DOHH2 (cell line): ENCODE results near the gene TJP1.

Experiments
- EZH2phosphoT487 ChIP-seq: fragments of 200-600 bp; sonication (generic); IDR thresholded peaks from 2 replicates; pipeline ENCODE4 v1.6.1; 2017; ENCODE audit warnings: borderline replicate concordance, mild to moderate bottlenecking, antibody characterized with exemption, low read length, moderate library complexity, mixed read lengths
- TF ChIP-seq, protein P1 (sequence below): fragments of 200-600 bp; sonication (generic); IDR thresholded peaks from one replicate; pipeline ENCODE4 v1.5.1; 2014; ENCODE audit warnings: antibody characterized with exemption, mild to moderate bottlenecking, low read depth, low read length; ENCODE audit not compliant: poor library complexity, severe bottlenecking

DNA sequence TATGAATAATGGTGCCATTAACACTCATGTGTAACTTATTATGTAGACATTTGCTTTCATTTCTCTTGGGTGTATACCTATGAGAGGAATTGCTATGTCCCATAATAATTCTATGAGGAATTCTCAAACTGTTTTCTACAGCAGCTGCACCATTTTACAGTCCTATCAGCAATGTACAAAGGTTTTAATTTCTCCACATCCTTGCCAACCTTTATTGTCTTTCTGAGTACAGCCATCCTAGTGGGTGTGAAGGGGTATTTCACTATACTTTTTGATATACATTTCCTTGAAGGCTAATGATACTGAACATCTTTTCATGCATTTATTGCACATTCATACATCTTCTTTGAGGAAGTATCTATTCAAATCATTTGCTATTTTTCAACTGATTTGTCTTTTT lies 34.5 kb downstream of the TJP1 start:
- TF ChIP-seq, protein P1, sequence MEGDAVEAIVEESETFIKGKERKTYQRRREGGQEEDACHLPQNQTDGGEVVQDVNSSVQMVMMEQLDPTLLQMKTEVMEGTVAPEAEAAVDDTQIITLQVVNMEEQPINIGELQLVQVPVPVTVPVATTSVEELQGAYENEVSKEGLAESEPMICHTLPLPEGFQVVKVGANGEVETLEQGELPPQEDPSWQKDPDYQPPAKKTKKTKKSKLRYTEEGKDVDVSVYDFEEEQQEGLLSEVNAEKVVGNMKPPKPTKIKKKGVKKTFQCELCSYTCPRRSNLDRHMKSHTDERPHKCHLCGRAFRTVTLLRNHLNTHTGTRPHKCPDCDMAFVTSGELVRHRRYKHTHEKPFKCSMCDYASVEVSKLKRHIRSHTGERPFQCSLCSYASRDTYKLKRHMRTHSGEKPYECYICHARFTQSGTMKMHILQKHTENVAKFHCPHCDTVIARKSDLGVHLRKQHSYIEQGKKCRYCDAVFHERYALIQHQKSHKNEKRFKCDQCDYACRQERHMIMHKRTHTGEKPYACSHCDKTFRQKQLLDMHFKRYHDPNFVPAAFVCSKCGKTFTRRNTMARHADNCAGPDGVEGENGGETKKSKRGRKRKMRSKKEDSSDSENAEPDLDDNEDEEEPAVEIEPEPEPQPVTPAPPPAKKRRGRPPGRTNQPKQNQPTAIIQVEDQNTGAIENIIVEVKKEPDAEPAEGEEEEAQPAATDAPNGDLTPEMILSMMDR = no peak
- TF ChIP-seq EZH2phosphoT487 = no peak
